Placental pericyte (primary cell): ENCODE results near the gene GOLGA8A. TPM values are rescaled to one million over a fixed set of nuclear protein-coding genes. Genes with fewer than 3 reads are reported as not detected.

Experiments used
- total RNA-seq: library from RNA; depleted of rRNA; stranded (reverse); fragments of >200 nt; gene quantifications from 2 replicates; pipeline ENCODE4 v1.2.3, GENCODE V29; 2012

Gene GOLGA8A, protein sequence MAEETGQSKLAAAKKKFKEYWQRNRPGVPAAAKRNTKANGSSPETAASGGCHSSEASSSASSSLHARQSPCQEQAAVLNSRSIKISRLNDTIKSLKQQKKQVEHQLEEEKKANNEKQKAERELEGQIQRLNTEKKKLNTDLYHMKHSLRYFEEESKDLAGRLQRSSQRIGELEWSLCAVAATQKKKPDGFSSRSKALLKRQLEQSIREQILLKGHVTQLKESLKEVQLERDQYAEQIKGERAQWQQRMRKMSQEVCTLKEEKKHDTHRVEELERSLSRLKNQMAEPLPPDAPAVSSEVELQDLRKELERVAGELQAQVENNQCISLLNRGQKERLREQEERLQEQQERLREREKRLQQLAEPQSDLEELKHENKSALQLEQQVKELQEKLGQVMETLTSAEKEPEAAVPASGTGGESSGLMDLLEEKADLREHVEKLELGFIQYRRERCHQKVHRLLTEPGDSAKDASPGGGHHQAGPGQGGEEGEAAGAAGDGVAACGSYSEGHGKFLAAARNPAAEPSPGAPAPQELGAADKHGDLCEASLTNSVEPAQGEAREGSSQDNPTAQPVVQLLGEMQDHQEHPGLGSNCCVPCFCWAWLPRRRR
- 7.7 and 10.0 TPM in 2 replicates for total RNA-seq

DNA sequence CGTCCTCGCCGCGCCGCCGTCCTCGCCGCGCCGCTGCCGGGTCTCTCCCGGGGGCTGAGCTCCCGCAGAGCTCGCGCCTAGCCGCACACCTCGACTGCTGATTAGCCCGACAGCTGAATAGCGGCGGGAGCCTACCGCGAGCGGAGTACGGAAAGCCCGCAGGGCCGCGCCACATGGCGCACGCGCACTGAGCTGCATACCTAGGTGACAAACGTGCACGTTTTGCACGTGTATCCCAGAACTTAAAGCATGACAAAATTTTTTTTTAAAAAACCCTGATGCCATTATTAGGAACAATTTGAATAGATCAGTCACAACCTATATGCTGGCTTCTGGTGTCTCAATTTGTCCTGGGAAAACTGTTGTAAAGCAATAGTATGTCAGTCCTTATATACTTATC lies at the start of gene GOLGA8A:
GOLGA8A (minus strand) TSS at position 122 of the 400 bp plus-strand sequence. CDS start 48,117 bp downstream, outside the sequence.

Other genes with a start within 250 kb of the GOLGA8A start
- 22.5 and 68.9 TPM in 2 replicates for gene KATNBL1, start 227.7 kb downstream of the GOLGA8A start, total RNA-seq
- gene EMC4, start 212.8 kb downstream of the GOLGA8A start, total RNA-seq: 128 and 132 TPM in 2 replicates
- 19.5 and 23.0 TPM in 2 replicates for gene SLC12A6, start 100.0 kb downstream of the GOLGA8A start, total RNA-seq
- 249 and 266 TPM in 2 replicates for gene NOP10, start 94.7 kb downstream of the GOLGA8A start, total RNA-seq
- not detected in 2 replicates for gene NUTM1, start 94.5 kb downstream of the GOLGA8A start, total RNA-seq
- gene LPCAT4, start 70.6 kb downstream of the GOLGA8A start, total RNA-seq: 5.7 and 19.0 TPM in 2 replicates
- 24.5 and 39.2 TPM in 2 replicates for gene GOLGA8B, start 145.8 kb upstream of the GOLGA8A start, total RNA-seq